ENCODE results near the gene PTPRN2. TPM values are rescaled to one million over a fixed set of nuclear protein-coding genes. Genes with fewer than 3 reads are reported as not detected.

The PTPRN2 gene
- total RNA-seq, 2 donors from 2014 or later = 26.1 to 55.5 TPM

- intact Hi-C loops (cut with DNase I) = no loop called here
These were observed 521.5 kb downstream of the PTPRN2 start for GRCh38 chr7:158066085-158066484.

DNA sequence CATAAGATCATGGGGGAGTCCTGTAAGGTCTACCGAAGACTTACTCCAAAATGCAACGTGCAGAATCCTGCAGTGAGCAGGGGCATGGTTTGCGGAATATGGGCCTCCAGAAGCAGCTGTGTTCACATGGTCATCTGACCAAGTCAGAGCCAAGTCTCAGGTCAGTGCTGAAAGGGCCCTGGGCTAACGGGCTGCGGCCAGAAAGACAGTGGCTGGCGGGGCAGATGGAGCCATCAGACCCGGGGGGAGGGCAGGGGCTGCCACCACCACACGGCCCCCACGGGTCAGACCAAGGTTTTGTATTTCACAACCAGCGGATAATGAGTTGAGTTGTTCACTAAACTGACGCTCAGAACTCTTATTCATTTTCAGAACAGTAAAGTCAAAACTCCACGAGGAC is 522.3 kb downstream of the PTPRN2 start:
- WGBS = 77% methylated on average over 12 of the region's 12 CpGs
- Histone ChIP-seq H3K4me3 (no peak overlapping the region), H3K36me3 (no peaks in the 10 kb centered on the region), H3K9me3 (no peaks in the 10 kb centered on the region), H3K4me1 (replicated peaks) (no peaks in the 10 kb centered on the region), H3K27me3 (replicated peaks; ENCODE audit: insufficient read depth) (no peaks in the 10 kb centered on the region), H3K27ac (no peak overlapping the region)
- DNase-seq (ENCODE audit: low spot score) = no peak
- intact Hi-C loops (cut with DNase I) = no loop called here
- TF ChIP-seq POLR2AphosphoS5 (IDR thresholded peaks at IDR 0.05) (no peak), POLR2A (IDR thresholded peaks at IDR 0.05) (no peak), CTCF (IDR thresholded peaks at IDR 0.05) (no peak)

More at GRCh38 chr7:158066085-158066484, 521.5 kb downstream of the PTPRN2 start:
- 83% methylated on average over 4 of the region's 4 CpGs for WGBS
- no peak for TF ChIP-seq POLR2A (IDR thresholded peaks at IDR 0.05)
- no peak for TF ChIP-seq CTCF (IDR thresholded peaks at IDR 0.05)
- no peak for TF ChIP-seq POLR2AphosphoS5 (IDR thresholded peaks at IDR 0.05)
- Histone ChIP-seq H3K27me3 (replicated peaks; ENCODE audit: insufficient read depth) (no peaks in the 10 kb centered on the region), H3K4me3 (no peak overlapping the region), H3K4me1 (replicated peaks) (no peaks in the 10 kb centered on the region), H3K27ac (no peak overlapping the region), H3K9me3 (no peaks in the 10 kb centered on the region), H3K36me3 (no peaks in the 10 kb centered on the region)
- no peak for DNase-seq (ENCODE audit: low spot score)

DNA sequence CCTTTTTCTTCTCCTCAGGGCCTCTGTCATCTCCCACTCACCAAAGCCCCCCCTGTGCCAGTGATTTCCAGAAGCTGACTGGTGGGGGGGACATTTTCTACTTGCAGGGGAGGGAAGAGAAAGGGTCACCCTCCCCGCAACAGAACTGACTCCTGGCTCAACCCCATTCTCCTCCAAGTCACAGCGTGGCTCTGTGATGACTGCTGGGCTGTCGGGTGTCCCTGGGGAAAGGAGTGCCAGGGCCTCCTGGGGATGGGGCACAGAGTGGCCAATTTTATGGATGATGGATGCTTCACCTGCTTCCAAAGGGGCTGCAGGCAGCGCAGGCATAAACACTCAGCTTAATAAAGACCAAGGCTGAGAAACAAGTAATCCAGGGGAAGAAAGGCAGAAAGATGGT is 523.0 kb downstream of the PTPRN2 start:
- Histone ChIP-seq H3K27me3 (replicated peaks; ENCODE audit: insufficient read depth) (no peaks in the 10 kb centered on the region), H3K9me3 (no peaks in the 10 kb centered on the region), H3K27ac (no peak overlapping the region), H3K4me3 (no peak overlapping the region), H3K4me1 (replicated peaks) (no peaks in the 10 kb centered on the region), H3K36me3 (no peaks in the 10 kb centered on the region)
- intact Hi-C loops (cut with DNase I) = no loop called here
- DNase-seq (ENCODE audit: low spot score) = no peak
- WGBS = 66% methylated on average over 4 of the region's 4 CpGs
- no peak for TF ChIP-seq POLR2A (IDR thresholded peaks at IDR 0.05)

- WGBS = 72% methylated on average over 17 of the region's 17 CpGs
- Histone ChIP-seq H3K9me3 (no peaks in the 10 kb centered on the region), H3K36me3 (no peaks in the 10 kb centered on the region), H3K4me3 (no peak overlapping the region), H3K27ac (no peak overlapping the region), H3K4me1 (replicated peaks) (no peaks in the 10 kb centered on the region), H3K27me3 (replicated peaks; ENCODE audit: insufficient read depth) (no peaks in the 10 kb centered on the region)
- intact Hi-C loops (cut with DNase I) = no loop called here
- TF ChIP-seq CTCF (IDR thresholded peaks at IDR 0.05) (no peak), POLR2A (IDR thresholded peaks at IDR 0.05) (no peak), POLR2AphosphoS5 (IDR thresholded peaks at IDR 0.05) (no peak)
- DNase-seq (ENCODE audit: low spot score) = no peak
These were observed 523.6 kb downstream of the PTPRN2 start for GRCh38 chr7:158063850-158064610.

- Histone ChIP-seq H3K27me3 (replicated peaks; ENCODE audit: insufficient read depth) (no peaks in the 10 kb centered on the region), H3K36me3 (no peaks in the 10 kb centered on the region), H3K9me3 (no peaks in the 10 kb centered on the region), H3K4me1 (replicated peaks) (no peaks in the 10 kb centered on the region), H3K4me3 (no peak overlapping the region), H3K27ac (no peak overlapping the region)
- no peak for DNase-seq (ENCODE audit: low spot score)
- intact Hi-C loops (cut with DNase I) = no loop called here
- WGBS = 97% methylated on average over 19 of the region's 20 CpGs
- TF ChIP-seq CTCF (IDR thresholded peaks at IDR 0.05) = no peak
These were observed 525.0 kb downstream of the PTPRN2 start for GRCh38 chr7:158062661-158063060.
